NCI-H82 treated with DMSO at 0.1 percent for 48 hours (cell line): Measurements from ENCODE around the gene LFNG.
A peak's percentile ranks its signal among the peaks of the same experiment; 100 is the strongest.

ENCODE experiments used
- DNase-seq: peaks from one replicate; lab custom pipeline; 2025; ENCODE audit not compliant: unreplicated experiment; lab: John Stamatoyannopoulos, UW

The LFNG gene, protein sequence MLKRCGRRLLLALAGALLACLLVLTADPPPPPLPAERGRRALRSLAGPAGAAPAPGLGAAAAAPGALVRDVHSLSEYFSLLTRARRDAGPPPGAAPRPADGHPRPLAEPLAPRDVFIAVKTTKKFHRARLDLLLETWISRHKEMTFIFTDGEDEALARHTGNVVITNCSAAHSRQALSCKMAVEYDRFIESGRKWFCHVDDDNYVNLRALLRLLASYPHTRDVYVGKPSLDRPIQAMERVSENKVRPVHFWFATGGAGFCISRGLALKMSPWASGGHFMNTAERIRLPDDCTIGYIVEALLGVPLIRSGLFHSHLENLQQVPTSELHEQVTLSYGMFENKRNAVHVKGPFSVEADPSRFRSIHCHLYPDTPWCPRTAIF

DNA sequence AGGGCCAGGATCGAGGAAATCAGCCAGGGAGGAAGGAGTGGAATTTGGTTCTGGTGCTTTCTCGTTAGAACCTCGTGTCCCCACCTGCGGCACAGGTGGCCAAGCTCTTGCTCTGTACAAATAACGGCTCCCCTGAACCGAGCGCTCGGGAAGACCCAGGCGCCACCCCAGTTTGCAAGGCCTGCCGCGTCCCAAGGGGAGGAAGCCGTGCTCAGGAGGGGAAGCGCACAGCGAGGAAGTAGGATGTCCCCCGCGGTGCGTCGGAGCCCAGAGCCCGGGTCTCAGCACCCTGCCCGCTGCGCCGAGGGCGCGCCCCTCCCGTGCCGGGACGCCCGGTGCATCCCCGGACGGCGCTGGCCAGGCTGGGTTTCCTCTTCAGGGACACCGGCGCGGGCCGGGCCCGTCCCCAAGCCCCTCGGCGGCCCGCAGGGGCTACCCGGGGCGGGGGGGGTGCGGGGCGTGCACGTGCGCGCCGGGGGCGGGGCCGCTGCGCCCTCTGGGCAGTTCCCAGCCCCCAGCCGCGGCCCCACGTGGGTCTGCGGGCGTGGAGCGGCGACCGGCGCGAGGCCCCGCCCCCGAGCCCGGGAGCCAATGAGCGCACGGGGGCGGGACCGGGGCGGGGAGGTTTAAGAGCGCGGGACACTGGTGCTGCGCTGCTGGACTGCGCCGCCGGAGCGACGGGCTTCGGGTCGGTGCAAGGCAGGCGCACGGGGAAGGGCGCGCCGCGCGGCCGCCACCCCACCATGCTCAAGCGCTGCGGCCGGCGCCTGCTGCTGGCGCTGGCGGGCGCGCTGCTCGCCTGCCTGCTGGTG is at the start of gene LFNG:
Gene LFNG (plus strand): TSS at position 656 of the 812 bp plus-strand sequence. CDS start 88 bp downstream, at position 744.
- DNase-seq, result peak; percentile 80

- no peak for DNase-seq
Measured at GRCh38 chr7:2470204-2471021, 49.2 kb upstream of the LFNG start.

- no peak for DNase-seq
Measured at GRCh38 chr7:2471022-2471329, 48.6 kb upstream of the LFNG start.

DNA sequence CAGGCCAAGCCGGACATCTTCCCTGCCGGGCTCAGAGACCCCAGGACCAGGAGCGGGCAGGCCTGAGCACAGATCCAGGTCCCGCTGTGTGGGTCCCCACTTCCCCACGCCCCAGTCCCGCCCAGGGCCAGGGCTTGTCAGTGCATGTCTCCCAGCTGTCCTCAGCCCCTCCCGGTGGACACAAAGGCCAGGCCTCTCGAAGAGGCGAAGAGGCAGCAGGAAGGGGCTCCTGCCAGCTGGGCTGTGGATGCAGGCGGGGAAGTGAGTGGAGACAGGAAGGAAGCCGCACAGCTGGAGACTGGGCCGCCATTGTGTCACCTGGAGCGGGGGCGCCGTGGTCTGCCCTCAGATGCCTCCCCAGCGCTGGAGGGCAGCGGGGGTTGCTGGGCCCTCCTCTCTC is 48.2 kb upstream of the LFNG start:
- no peak for DNase-seq

- DNase-seq, result no peak
Measured at GRCh38 chr7:2472739-2473138, 46.8 kb upstream of the LFNG start.

- no peak for DNase-seq
Measured at GRCh38 chr7:2473496-2474180, 45.9 kb upstream of the LFNG start.

DNA sequence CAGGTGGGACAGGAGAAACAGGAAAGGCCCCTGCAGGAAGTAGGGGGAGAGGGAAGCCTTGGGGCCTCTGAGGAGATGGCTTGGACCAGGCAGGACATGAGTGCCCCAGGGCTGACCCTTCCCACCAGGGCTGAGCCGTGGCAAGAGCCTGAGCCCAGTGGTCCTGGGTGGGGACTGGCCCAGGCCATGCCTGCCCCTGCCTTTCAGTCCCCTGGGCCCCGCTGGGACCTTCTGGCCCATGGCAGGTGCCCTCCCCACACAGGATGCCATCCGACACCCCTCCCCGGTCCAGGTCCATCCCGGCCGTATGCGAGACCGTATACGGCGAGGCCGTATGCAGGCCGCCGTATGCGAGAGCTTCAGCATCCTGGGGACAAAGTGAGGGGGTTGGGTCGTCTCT is 45.4 kb upstream of the LFNG start:
- DNase-seq, result no peak

- no peak for DNase-seq
Measured at GRCh38 chr7:2474813-2475677, 44.5 kb upstream of the LFNG start.

GRCh38 chr7:2475678-2476015 is 43.9 kb upstream of the LFNG start:
- no peak for DNase-seq

GRCh38 chr7:2476298-2476697 is 43.3 kb upstream of the LFNG start, which contains the start of gene GRIFIN:
GRIFIN (minus strand) TSS chr7:2476398; CDS start chr7:2476383, 15 bp downstream.
- no peak for DNase-seq

DNA sequence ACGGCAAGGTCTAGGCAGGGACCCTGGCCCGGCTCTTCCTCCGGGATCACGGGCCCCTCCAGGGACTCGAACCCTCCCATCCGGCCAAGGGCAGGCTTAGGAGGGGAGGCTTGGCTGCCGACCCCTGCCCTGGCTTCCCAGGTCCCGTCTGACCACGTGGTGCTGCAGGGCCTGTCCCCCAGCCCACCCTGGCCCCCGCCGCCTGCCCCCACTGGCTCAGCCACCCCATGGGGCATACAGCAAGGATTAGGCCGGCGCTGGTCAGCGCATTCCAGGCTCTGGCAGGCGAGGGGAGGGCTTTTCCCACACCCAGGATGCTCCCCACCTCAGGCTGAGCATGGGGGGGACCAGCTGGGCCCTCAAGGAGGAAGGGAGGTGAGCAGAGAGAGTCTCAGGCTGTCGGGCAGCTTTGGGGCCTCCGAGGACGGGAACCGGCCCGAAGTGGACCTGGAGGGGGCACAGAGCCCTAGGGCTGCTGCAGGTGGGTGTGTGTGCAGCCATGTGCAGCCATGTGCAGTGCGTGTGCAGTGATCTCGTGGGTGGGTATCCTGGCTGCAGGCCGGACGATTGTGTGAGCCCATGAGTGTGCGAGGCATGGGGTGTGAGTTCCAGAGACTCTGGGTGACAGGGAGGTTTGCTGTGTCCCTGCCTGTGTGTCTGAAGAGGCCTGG is 42.7 kb upstream of the LFNG start:
- no peak for DNase-seq

DNA sequence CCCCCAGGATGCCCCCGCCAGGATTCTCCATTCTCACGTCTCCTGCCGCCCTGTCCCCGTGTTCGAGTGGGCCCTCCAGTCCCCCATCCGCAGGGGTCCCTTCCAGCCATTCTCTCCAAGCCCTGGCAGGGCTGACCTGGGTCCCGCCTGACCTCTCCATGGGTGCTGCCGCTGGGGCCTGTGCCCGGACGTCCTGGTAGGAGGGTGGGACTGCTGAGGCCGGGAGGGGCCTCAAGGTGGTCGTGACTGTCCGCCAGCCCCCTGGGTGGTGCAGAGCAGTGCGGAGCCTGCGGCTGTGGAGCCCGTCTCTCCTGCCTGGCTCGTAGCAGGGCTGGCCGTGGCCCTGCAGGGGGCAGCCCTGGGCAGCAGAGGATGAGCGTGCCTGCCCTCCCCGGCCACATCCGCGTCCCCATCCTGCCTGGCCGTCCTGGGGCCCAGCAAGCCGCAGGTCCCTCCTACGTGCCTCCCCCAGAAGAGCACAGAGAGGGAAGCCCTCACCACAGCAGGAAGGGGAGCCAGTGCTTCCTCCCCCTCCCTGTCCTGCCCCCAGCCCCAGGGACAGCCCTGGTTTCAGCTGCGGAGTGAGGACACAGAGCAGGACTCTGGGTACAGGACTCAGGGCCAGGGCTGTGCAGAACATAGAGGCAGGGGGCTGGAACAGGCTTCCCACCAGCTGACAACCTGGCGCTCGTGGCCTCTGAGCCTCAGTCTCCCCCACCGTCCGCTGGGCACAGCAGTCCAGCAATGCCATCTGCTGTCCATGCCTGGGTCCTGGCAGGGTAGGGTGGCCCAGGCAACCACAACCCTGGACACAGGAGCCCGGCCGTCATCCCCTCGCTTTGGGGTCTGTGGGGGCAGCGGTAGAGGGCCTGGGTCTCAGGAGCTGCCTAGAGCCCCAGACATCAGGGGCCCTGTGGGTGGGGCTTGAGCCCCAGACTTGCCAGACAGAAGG is 41.9 kb upstream of the LFNG start:
- peak; percentile 18 for DNase-seq

DNA sequence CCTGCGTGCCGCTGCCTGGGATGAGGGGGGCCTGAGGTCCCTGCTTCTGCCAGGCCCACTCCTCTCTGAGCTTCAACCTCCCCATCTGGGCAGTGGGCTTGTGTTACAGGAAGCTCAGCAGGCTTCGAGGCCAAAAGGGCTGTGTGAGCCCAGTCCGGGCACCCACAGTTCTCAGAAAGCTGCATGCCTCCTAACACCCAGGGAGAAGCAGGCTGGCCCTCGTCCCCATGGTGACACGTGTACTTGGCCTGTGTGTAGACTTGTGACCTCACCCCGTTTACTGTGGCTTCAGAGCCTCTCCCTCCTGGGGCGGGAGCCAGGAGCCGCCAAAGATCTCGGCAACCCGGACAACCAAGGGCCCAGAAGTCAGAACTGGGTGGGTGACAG is 41.2 kb upstream of the LFNG start:
- no peak for DNase-seq

DNA sequence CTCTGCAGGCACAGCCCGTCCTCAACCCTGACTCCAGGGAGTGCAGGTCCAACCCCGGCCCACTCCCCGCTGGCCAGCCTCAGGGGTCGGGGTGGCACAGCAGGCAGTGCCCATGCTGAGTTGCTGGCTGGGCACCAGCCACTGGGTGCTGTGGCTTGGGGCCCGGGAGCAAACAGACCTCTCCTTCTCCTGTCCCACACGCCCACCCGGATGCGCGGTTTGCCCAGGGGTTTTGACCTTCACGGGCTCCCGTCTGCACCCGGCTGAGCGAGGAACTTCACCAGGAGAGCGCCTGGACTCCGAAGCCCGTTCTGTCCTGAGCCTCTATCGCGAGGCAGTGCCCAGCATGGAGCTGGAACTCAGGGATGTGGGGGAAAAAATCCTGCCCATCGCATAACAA is 40.8 kb upstream of the LFNG start:
- no peak for DNase-seq

DNA sequence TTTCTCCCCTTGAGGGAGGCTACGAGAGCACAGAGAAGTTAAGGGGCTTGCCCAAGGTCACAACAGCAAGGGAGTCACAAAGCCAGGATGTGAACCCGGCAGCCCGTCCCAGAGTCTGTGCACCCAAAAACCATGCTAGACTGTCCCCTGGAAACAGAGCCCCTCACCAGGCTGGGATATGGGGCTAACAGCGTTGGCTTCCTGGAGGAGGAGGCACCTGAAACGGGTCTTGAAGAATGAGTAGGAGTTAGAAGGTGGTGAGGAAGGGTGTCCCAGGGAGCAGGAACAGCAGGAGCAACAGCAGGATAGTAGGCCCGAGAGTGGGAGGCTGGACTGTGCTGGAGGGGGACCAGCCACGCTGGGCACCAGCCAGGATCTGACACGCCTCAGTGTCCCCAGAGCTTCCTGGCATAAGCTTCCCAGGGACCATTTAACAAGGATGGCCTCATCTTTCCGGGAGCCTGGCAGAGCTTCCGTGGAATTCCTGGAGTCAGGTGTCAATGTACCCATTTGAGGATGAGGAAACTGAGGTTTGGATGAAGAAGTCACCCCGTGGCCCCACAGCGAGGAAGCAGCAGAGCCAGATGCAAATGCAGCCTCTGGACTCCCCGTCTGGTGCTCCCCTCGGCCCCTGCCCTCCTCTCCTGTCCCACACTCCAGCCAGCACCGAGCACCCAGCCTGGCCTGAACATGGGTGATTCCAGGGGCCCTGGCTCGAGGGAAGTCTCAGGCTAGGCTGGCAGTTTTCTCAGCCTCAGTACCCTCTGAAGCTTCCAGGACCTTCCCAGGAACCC is 40.1 kb upstream of the LFNG start:
- no peak for DNase-seq

- DNase-seq, result no peak
Measured at GRCh38 chr7:2480070-2480408, 39.5 kb upstream of the LFNG start.

DNA sequence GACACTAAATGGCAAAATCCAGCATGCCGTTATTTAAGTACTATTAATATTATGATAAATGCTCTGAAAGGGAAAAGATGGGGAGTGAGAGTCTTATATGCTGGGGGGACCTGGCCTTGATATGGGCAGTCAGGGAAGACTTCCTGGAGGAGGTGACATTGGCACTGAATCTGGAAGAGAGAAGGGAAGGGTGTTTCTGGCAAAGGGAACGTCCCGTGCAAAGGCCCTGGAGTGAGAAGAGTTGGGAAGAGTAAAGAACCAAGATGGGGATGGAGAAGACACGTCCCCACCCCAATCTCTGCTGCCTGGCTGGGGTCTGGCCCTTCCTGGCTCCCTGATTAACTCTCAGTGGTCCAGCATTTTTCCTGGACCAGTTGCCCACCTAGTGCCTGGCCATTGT is 38.4 kb upstream of the LFNG start:
- no peak for DNase-seq
